HEK293T (cell line): Measurements from ENCODE around the gene SERTM2.

Experiments
- FOXM1 ChIP-seq: fragments of 450-650 bp; IDR thresholded peaks from 2 replicates; pipeline ENCODE4 v1.6.1; 2017; ENCODE audit warnings: mild to moderate bottlenecking, borderline replicate concordance
- HDGF ChIP-seq: fragments of 450-650 bp; IDR thresholded peaks from 2 replicates; pipeline ENCODE4 v1.6.1; 2017; ENCODE audit warnings: antibody characterized with exemption, borderline replicate concordance
- SP1 ChIP-seq: fragments of 450-650 bp; IDR thresholded peaks from 2 replicates; pipeline ENCODE4 v1.6.1; 2017

DNA sequence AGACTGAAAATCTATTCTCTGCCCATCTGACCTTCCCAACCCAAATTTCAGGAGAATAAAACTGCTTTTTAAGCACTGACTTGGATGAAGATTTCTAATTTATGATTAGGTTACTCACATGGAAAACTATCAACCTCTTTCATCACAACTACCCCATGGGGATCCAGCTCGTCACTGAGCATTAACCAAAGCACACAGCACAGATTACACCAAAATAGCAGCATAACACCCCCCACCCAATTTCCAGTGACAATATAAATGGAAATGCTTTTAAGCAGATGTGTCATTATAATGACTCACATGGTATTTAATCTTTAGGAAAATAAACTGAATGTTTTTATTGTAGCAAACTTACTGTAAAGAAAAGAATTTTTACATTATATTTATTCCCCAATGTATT is 9.7 kb downstream of the SERTM2 start:
- TF ChIP-seq FOXM1 (no peak), SP1 (no peak), HDGF (no peak)
